ENCODE measurements around the gene LATS2.

DNA sequence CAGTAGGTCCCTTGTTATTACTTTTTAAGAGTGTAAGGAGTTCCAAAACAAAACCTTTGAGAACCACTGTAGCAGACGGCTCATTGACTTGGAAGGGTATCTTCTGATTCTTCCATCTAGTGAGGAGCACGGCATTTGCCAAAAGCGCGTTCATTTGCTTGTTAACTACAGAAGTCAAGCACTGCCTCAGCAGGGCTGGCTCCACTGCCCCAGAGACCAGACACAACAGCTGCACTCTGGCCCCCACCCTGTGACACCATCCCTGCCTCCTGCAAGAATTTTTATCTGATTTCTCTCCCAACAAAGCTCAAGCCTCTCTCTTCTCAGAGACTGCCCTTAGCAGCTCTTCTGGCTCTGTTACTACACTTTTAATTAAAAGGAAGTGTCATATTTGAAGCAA lies 138.1 kb downstream of the LATS2 start:
- TF ChIP-seq, protein P1, sequence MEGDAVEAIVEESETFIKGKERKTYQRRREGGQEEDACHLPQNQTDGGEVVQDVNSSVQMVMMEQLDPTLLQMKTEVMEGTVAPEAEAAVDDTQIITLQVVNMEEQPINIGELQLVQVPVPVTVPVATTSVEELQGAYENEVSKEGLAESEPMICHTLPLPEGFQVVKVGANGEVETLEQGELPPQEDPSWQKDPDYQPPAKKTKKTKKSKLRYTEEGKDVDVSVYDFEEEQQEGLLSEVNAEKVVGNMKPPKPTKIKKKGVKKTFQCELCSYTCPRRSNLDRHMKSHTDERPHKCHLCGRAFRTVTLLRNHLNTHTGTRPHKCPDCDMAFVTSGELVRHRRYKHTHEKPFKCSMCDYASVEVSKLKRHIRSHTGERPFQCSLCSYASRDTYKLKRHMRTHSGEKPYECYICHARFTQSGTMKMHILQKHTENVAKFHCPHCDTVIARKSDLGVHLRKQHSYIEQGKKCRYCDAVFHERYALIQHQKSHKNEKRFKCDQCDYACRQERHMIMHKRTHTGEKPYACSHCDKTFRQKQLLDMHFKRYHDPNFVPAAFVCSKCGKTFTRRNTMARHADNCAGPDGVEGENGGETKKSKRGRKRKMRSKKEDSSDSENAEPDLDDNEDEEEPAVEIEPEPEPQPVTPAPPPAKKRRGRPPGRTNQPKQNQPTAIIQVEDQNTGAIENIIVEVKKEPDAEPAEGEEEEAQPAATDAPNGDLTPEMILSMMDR (IDR thresholded peaks at IDR 0.05 in 8 of 11, conservative IDR thresholded peaks at IDR 0.05 in 3 of 11), result no peak
- no peak for TF ChIP-seq POLR2AphosphoS5 (IDR thresholded peaks at IDR 0.05)
